ENCODE measurements around the gene CEPT1.
"Not testable (repeated sequence)": the region's sequence is repeated elsewhere in the genome, so short reads cannot be mapped to it uniquely, and the experiment has no call there.

The CEPT1 gene

GRCh38 chr1:111139956-111140679 is at the start of gene CEPT1, which contains the start of gene DRAM2:
Gene CEPT1 (plus strand): TSS chr1:111140223. CDS start chr1:111147715, 7,492 bp downstream.
Gene DRAM2 (minus strand): TSS chr1:111140093. CDS start chr1:111131554, 8,539 bp downstream.
- in situ Hi-C loops (cut with HindIII; ENCODE audit: low sequenced_read_pairs) = no loop called here

- in situ Hi-C loops (cut with HindIII; ENCODE audit: low sequenced_read_pairs) = not testable (repeated sequence)
These were observed 44.6 kb upstream of the CEPT1 start for GRCh38 chr1:111095421-111095820.

GRCh38 chr1:111097356-111098099 is 42.5 kb upstream of the CEPT1 start:
- in situ Hi-C loops (cut with HindIII; ENCODE audit: low sequenced_read_pairs) = no loop called here

GRCh38 chr1:111099289-111099688 is 40.7 kb upstream of the CEPT1 start:
- in situ Hi-C loops (cut with HindIII; ENCODE audit: low sequenced_read_pairs) = no loop called here

- in situ Hi-C loops (cut with HindIII; ENCODE audit: low sequenced_read_pairs) = no loop called here
These were observed 38.0 kb upstream of the CEPT1 start for GRCh38 chr1:111101854-111102642.

- in situ Hi-C loops (cut with HindIII; ENCODE audit: low sequenced_read_pairs) = no loop called here
These were observed 35.0 kb upstream of the CEPT1 start for GRCh38 chr1:111104981-111105380.

GRCh38 chr1:111110197-111110899 is 29.7 kb upstream of the CEPT1 start:
- in situ Hi-C loops (cut with HindIII; ENCODE audit: low sequenced_read_pairs) = no loop called here

GRCh38 chr1:111116496-111116895 is 23.5 kb upstream of the CEPT1 start:
- in situ Hi-C loops (cut with HindIII; ENCODE audit: low sequenced_read_pairs) = no loop called here

- in situ Hi-C loops (cut with HindIII; ENCODE audit: low sequenced_read_pairs) = no loop called here
These were observed 13.7 kb upstream of the CEPT1 start for GRCh38 chr1:111126354-111126753.

- in situ Hi-C loops (cut with HindIII; ENCODE audit: low sequenced_read_pairs) = no loop called here
These were observed 11.9 kb upstream of the CEPT1 start for GRCh38 chr1:111127923-111128643.

GRCh38 chr1:111129376-111129775 is 10.6 kb upstream of the CEPT1 start:
- in situ Hi-C loops (cut with HindIII; ENCODE audit: low sequenced_read_pairs) = no loop called here

GRCh38 chr1:111131693-111132092 is 8.3 kb upstream of the CEPT1 start:
- in situ Hi-C loops (cut with HindIII; ENCODE audit: low sequenced_read_pairs) = no loop called here

- in situ Hi-C loops (cut with HindIII; ENCODE audit: low sequenced_read_pairs) = no loop called here
These were observed 6.2 kb upstream of the CEPT1 start for GRCh38 chr1:111133866-111134265.

- in situ Hi-C loops (cut with HindIII; ENCODE audit: low sequenced_read_pairs) = no loop called here
These were observed 583 bp upstream of the CEPT1 start for GRCh38 chr1:111139324-111139955.

GRCh38 chr1:111140680-111140967 is 601 bp downstream of the CEPT1 start:
- in situ Hi-C loops (cut with HindIII; ENCODE audit: low sequenced_read_pairs) = no loop called here

- in situ Hi-C loops (cut with HindIII; ENCODE audit: low sequenced_read_pairs) = no loop called here
These were observed 1.5 kb downstream of the CEPT1 start for GRCh38 chr1:111141245-111142220.

GRCh38 chr1:111142356-111142975 is 2.4 kb downstream of the CEPT1 start:
- in situ Hi-C loops (cut with HindIII; ENCODE audit: low sequenced_read_pairs) = no loop called here

- in situ Hi-C loops (cut with HindIII; ENCODE audit: low sequenced_read_pairs) = no loop called here
These were observed 5.5 kb downstream of the CEPT1 start for GRCh38 chr1:111145542-111145941.

Measured in DLD1 (cell line).